ENCODE results near the gene C19orf25. TPM values are rescaled to one million over a fixed set of nuclear protein-coding genes. Genes with fewer than 3 reads are reported as not detected.
A peak's percentile ranks its signal among the peaks of the same experiment; 100 is the strongest.
"Not testable (repeated sequence)": the region's sequence is repeated elsewhere in the genome, so short reads cannot be mapped to it uniquely, and the experiment has no call there.

C19orf25 gene
- total RNA-seq: 10 to 100 TPM; 16.2 to 17.3 TPM
- long read RNA-seq, donor 1, transcript C19orf25-203 (3 exons, 1,837 nt): major isoform, 10 of 18 reads
- long read RNA-seq, donor 1, partial matches to known transcripts: 2 of 18 reads
- long read RNA-seq, donor 1, other reads (novel, unspliced or antisense): 4 of 18 reads
- long read RNA-seq, donor 2, transcript C19orf25-203 (3 exons, 1,837 nt): major isoform, 66 of 88 reads
- long read RNA-seq, donor 2, transcript C19orf25-211 (1 exons, 2,314 nt): minor isoform, 5 of 88 reads
- long read RNA-seq, donor 2, transcript C19orf25-202 (2 exons, 2,403 nt): minor isoform, 6 of 88 reads
- long read RNA-seq, donor 2, transcript C19orf25-213 (3 exons, 1,287 nt): minor isoform, 5 of 88 reads
- long read RNA-seq, donor 2, partial matches to known transcripts: 0 of 88 reads
- long read RNA-seq, donor 2, other reads (novel, unspliced or antisense): 5 of 88 reads

DNA sequence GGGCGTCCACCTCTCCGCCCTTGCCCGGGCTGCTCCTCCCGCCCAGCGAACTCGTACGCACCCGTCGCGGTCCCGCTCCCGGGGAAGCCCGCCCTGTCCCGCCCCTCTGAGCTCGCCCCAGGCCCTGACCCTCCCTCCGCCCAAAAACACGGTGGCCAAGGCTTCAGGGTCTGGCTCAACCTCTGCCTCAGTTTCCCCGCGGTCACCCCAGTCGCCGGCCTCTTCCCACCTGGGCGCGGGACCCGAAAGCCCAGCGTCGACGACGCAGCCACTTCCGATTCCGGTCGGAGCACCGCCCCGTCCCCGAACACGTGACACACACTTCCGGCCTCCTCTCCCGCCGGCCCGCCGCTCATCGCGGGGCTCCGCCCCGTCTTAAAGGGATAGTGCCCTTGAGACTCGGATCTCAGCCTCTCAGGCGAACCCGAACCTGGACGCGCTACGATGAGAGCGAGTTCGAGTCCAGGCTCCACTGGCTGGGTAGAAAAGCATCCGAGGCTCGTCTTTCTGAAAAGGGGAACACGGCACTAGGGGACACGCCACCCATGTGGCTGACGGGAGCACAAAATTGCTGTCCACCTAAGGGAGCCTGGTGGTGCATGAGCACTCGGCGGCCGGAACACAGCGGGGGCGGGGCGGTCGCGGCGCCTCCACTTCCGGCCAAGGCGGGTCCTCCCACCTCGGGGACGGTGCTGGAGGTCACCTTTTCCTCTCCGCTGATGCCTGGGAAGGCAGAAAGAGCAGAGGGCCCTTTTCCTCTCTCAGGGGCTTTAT is at the start of gene C19orf25:
C19orf25 (minus strand) TSS at position 282 of the 774 bp plus-strand sequence. CDS start 312 bp downstream, outside the sequence.
- DNase-seq (ENCODE audit: low spot score): peak; percentile 99
- intact Hi-C loops (cut with DNase I): no loop called here

DNA sequence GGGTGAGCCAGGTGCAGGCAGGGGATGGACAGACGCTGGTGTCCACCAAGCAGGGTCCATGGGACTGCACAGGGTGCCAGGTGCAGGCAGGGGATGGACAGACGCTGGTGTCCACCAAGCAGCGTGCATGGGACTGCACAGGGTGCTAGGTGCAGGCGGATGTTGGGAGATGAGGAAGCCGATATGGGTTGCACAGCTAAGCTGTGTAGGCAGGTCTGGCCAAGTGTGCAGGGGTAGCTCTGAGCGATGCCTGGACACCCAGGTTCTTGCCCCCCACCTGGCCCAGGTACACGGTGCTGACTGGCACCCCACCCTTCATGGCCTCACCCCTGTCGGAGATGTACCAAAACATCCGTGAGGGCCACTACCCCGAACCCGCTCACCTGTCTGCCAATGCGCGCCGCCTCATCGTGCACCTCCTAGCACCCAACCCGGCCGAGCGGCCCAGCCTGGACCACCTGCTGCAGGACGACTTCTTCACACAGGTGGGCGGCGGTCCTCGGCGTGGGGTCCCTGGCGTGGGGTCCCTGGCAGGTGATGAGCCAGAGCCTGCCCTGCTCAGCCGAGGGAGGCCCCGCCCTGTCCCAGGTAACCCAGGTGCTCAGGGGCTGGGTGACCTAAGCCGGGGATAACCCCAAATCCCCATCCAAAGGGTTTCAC is 48.8 kb upstream of the C19orf25 start:
- DNase-seq (ENCODE audit: low spot score): no peak
- intact Hi-C loops (cut with DNase I): no loop called here

DNA sequence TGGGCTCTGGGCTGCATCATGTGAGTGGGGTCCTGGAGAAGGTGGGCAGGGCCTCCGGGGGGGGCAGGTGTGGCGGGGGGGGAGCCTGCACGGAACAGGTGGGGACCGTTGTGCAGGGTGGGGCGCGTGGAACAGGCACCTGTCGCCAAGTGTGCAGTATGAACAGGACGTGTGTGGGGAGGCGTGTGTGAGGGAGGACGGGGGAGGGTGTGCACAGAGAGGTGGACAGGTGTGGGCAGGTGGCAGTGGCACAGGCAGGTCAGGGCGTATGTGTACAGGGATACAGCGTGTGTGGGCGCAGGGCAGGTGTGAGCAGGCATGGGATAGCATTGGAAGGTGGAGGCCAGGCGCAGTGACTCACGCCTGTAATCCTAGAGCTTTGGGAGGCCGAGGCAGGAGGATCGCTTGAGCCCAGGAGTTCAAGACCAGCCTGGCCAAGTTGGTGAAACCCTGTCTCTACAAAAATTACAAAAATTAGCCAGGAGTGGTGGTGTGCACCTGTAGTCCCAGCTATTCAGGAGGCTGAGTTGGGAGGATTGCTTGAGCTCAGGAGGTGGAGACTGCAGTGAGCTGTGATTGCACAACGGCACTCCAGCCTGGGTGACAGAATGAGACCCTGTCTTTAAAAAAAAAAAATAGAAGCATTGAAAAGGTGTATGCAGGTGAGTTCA is 48.1 kb upstream of the C19orf25 start:
- intact Hi-C loops (cut with DNase I): no loop called here
- no peak for DNase-seq (ENCODE audit: low spot score)

DNA sequence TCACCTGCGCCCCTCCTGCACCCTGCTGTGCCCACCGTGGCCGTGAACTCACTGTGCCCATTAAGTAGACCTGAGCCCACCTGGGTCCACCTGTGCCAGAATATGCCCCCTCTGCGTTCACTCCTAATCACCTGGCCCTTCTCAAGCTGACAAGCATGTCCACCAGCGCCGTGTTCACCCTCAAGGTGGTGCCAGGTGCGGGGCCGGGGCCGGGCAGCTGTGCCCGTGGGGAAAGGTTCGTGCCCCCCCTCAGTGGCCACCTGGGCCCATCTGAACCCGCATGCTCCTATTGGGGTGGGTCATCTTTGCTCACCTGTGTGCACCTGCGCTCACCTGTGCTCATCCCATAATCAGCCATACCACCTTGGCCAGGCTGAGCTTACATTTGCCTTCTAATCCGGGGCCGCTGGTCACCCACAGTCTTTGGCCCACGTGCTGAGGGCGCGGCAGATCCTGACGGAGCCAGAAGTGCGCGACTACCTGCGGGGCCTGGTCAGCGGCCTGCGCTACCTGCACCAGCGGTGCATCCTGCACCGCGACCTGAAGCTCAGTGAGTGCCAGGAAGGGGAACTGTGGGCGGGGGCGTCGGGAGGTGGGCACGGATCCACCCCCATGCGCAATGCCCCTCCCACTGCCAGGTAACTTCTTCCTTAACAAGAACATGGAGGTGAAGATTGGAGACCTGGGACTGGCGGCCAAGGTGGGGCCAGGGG is 47.2 kb upstream of the C19orf25 start:
- intact Hi-C loops (cut with DNase I): no loop called here
- DNase-seq (ENCODE audit: low spot score): no peak

DNA sequence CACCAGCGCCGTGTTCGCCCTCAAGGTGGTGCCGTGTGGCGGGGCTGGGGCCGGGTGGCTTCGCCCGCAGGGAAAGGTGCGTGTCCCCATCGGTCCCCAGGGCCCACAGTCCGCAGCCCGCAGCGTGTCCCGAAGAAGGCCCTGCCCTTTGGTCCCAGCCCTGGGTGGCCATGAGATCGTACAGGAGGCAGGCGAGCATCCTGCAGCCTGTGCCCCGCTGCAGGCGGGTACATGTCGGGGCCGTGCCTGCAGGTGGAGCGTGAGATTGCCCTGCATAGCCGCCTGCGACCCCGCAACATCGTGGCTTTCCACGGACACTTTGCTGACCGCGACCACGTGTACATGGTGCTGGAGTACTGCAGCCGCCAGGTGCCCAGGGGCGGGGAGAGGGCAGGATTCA is 46.3 kb upstream of the C19orf25 start:
- intact Hi-C loops (cut with DNase I): no loop called here
- DNase-seq (ENCODE audit: low spot score): no peak

DNA sequence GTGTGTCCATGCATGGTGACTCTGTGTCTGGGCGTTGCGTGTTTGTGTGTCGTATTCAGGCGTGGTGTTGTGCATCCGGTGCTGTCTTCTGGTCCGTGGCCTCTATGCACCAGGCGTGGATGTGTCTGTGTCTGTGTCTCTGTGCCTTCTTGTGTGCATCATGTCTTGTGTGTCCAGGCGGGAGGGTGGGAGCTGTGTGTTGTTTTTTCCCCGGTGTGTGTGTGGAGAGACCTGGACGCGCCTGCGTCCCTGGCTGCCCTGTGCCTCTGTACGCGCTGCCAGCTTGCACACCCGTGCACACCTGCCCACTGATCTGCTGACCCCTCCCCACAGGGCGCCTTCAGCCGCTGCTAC is 45.9 kb upstream of the C19orf25 start:
- no peak for DNase-seq (ENCODE audit: low spot score)
- intact Hi-C loops (cut with DNase I): no loop called here

DNA sequence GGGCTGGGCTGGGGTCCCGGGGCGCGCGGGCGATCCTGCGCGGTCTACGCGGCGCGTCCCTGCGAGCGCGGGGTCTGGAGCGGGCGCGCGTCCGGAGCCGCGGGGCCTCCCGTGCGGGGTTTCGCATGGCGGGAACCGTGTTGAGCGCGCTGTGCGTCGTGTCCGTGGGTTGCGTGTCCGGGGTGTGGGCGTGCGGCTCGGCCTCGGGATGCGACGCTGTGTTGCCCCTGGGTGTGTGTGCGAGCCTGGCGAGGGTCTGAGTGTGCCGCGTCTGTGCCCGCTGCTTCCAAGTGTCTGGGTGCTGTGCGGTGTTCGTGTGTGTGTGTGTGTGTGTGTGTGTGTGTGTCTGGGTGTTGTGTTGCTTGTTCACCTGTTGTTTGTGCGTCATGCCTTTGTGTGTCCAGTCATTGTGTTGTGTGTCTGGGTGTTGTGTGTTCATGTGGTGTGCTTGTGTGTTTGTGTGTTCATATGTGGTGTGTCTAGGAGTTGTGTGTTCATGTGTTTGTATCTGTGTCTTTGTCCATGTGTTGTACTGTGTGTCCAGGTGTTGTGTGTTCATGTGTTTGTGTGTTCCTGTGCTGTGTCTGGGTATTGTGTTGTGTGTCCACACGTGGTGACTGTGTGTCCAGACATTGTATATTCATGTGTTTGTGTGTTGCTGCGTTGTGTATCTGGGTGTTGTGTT is 45.4 kb upstream of the C19orf25 start:
- intact Hi-C loops (cut with DNase I): no loop called here

DNA sequence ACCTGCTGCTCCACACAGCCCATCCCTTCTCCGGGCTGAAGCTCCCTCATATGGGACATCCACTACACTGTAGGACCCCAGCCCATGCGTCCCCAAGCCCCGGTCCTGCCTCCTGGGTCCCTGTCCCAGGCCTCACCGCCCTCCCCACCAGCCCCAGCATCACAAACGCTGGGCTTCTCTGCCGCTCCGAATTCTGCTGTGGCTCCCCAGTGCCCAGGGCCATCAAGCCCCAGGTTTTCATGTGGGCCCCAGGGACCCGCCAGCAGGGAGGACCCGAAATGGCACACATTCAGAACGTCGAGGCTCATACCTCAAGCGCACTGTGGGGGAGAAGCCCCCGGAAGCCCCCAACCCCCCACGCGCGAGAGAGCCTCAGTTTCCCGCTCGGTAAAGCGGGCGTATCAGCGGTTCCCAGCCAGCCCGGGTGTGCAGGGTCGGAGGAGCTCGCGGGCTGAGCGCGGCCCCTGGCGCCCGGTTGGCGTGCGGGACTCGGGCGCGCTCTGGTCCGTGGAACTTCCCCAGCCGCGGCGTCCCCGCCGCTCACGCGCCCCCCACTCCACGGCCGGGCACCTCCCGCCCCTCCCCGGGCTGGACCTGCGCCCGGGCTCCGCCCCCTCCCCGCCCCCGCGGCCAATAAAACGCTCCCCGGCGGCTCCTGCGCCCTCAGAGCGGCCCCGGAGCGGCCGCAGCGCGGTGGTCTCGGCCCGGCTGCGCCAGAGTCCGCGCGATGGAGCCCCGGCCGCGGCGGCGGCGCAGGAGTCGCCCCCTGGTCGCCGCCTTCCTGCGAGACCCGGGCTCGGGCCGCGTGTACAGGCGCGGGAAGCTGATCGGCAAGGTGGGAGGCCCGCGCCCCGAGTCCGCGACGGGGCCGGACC is 44.6 kb upstream of the C19orf25 start, which contains the start of gene PLK5:
PLK5 (plus strand) TSS at position 666 of the 875 bp plus-strand sequence. CDS start 2,920 bp downstream, outside the sequence.
- no peak for DNase-seq (ENCODE audit: low spot score)
- intact Hi-C loops (cut with DNase I): no loop called here

More for the DNA sequence above, 45.4 kb upstream of the C19orf25 start:
- no peak for DNase-seq (ENCODE audit: low spot score)

DNA sequence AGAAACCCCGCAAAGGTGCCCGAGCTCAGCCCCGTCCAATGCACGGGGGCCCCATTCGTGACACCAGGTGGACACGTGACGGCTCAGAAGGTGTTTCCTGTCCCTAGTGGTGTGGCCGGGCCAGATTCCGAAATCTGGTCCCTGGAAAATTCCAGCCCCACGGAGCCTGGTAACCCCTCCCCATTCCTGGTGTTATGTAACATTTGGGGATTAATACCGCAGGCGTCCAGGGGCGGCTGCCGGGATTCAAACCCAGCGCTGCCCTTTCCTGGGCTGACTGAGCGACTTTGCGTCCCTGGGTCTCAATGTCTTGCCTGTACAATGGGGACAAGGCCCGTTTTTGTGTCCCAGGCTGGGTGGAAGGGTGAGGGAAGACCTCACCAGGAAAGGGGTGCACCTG is 43.8 kb upstream of the C19orf25 start:
- intact Hi-C loops (cut with DNase I): no loop called here

DNA sequence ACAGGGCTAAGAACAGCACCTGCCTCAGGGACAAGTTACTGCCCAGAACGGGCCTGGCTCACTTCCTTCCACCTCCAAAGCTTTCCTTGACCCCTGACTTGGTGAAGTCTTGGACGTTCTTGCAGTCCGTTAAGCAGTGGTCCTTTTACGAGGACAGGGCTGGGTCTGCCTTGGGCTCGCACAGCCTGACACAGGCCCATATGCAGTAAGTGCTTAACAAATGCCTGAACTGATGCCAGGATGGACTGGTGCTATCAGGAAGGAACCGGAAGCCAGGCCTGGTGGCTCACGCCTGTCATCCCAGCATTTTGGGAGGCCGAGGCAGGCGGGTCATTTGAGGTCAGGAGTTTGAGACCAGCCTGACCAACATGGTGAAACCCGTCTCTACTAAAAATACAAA is 43.0 kb upstream of the C19orf25 start:
- intact Hi-C loops (cut with DNase I): no loop called here
- no peak for DNase-seq (ENCODE audit: low spot score)

More for the DNA sequence above, 43.8 kb upstream of the C19orf25 start:
- DNase-seq (ENCODE audit: low spot score): no peak

DNA sequence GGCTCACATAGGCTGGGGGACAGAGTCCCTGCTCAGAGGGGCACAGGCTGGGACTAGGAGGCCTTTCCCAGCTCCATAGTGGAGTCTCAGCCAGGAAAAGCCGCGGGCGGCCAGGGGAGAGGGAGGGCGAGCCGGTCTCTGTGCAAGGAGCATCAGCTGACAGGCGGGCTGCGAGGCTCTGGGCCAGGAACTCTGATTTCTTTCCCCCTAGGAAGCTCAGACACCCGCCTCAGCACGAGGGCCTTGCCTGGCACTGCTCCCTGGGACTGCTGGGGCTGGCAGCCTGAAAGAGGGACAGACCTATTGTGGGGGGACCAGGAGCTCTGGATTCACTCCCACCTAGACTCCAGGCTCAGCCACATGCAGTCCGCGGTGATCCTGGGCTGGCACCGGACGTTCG is 42.6 kb upstream of the C19orf25 start:
- no peak for DNase-seq (ENCODE audit: low spot score)
- intact Hi-C loops (cut with DNase I): no loop called here

DNA sequence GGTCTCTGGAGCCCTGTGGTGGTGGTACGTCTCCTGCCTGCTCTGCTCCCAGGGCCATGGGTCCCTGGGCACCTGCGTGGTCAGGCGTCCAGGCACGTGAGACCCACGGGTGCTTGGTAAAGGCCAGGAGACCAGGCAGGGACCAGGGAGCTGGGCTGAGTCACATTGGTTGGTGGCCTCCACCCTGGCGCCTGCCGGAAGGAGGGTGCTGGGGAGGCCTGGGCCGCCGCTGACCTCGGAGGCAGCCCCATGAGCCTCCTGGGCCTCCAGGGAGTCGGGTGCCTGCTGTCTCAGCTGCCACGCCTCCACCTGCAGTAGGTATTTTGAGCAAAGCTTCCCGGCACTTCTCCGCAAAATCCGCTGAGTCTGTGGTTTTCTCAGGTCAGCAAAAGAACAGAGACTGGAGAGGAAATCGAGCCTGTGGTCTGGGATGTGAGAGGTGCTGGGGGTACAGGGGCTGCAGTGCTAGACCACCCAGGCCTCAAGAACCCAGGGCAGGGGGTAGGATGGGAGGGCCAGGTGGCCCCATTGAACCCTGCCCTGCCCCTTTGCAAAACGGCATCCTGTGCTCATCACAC is 41.3 kb upstream of the C19orf25 start:
- DNase-seq (ENCODE audit: low spot score): no peak
- intact Hi-C loops (cut with DNase I): no loop called here

DNA sequence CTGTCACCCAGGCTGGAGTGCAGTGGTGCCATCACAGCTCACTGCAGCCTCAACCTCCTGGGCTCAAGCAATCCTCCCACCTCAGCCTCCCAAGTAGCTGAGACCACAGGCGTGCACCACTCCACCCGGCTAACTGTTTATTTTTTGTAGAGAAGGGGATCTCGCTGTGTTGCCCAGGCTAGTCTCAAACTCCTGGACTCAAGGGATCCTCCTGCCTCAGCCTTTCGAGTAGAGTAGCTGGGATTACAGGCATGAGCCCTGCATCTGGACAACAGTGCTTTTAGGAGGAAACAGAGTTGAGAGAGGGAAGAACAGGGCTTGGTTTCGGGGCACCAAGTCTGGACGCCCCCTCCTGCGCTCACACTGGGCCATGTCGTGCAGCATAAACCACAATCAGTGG is 40.8 kb upstream of the C19orf25 start:
- DNase-seq (ENCODE audit: low spot score); intact Hi-C loops (cut with DNase I): not testable (repeated sequence)

DNA sequence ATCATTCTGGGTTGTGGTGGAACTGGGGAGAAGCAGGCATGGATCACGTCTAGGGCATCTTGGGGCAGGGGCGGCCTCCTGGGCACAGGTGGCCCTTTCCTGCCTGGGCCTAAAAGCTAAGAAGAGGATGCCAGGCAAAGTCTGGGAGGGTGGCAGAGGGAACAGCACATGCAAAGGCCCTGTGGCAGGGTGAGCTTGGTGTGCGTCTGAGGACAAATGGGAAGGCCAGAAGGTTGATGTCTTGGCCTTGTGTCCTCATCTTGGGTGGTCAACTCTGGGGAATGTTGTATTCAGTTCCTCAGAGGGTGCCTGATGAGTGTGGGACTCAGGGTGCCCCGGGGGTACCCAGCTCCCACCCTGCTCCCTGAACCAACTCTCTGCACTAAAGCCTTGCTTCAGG is 39.5 kb upstream of the C19orf25 start:
- intact Hi-C loops (cut with DNase I): no loop called here
- DNase-seq (ENCODE audit: low spot score): no peak

DNA sequence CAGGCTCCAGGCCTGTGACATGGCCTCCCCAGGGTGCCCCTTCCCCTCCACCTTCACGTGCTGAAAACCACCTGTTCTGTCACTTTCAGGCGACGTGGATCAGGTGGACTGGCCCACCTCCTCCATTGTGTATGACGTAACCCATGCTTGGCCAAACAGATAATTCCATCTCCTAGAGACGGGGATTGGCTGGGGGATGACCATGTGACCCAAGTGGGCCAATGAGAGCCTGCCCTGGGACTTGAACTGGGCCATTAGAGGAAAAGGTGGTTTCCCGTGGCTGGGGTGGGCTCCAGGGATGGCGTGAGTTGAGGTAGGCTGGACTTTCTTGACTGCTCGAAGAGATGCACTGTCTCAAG is 37.4 kb upstream of the C19orf25 start:
- no peak for DNase-seq (ENCODE audit: low spot score)
- intact Hi-C loops (cut with DNase I): no loop called here

DNA sequence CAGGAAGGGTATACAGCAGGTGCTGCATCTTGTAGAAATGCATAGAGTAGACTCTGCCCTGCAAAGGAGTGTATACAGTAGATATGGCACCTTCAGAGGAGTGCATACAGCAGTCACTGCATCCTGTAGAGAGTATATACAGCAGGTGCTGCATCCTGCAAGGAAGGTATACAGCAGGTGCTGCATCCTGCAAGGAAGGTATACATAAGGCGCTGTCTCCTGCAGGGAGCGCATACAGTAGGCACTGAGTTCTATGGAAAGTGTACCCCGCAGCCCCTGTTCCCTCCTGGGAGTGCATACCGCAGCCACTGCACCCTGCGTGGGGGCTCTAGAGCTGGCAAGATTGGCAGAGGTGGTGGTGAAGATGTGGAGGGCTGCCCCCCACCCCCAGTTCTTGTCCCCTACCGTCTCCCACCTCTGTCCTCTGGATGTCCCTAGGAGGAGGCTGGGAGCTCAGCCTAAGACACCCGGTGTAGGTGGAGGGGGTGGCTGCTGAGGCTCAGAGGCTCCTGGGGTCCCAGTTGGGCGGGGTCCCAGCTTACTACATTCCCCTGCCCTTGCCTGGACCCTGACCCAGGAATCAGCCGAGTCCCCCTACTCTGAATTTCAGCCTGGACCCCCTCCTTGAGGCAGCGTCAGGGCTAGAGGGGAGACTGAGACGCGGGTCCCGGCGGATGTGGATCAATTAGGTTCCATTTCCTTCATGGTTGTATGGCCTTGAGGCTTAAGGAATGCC is 36.1 kb upstream of the C19orf25 start:
- no peak for DNase-seq (ENCODE audit: low spot score)
- intact Hi-C loops (cut with DNase I): no loop called here
